KMS-11 (cell line): Measurements from ENCODE around the gene ATF1.
A peak's percentile ranks its signal among the peaks of the same experiment; 100 is the strongest.
"Not testable (repeated sequence)": the region's sequence is repeated elsewhere in the genome, so short reads cannot be mapped to it uniquely, and the experiment has no call there.

Source experiments
- H2AFZ ChIP-seq: fragments of 200-600 bp; sonication (generic); 2 replicates; pipeline ENCODE4 v1.6.1; 2016; ENCODE audit warnings: antibody characterized with exemption, mixed run types, low read depth
- H3K27ac ChIP-seq: fragments of 200-600 bp; sonication (generic); 2 replicates; pipeline ENCODE4 v1.6.1; 2016; ENCODE audit warnings: mild to moderate bottlenecking, mixed run types
- H3K27me3 ChIP-seq: fragments of 200-600 bp; sonication (generic); 2 replicates; pipeline ENCODE4 v1.6.1; 2017; ENCODE audit warnings: mild to moderate bottlenecking, low read depth, mixed run types, moderate library complexity; ENCODE audit not compliant: insufficient read depth
- H3K36me3 ChIP-seq: fragments of 200-600 bp; sonication (generic); 2 replicates; pipeline ENCODE4 v1.6.1; 2017; ENCODE audit warnings: mild to moderate bottlenecking, mixed run types; ENCODE audit not compliant: insufficient read depth
- H3K4me1 ChIP-seq: fragments of 200-600 bp; sonication (generic); 2 replicates; pipeline ENCODE4 v1.6.1; 2016; ENCODE audit warnings: mild to moderate bottlenecking, low read depth, mixed run types; ENCODE audit not compliant: poor library complexity, severe bottlenecking
- H3K4me2 ChIP-seq: fragments of 200-600 bp; sonication (generic); 2 replicates; pipeline ENCODE4 v1.7.0; 2016; ENCODE audit warnings: mild to moderate bottlenecking, mixed run types
- H3K4me3 ChIP-seq: fragments of 200-600 bp; sonication (generic); IDR thresholded peaks from 2 replicates; pipeline ENCODE4 v1.6.1; 2017; ENCODE audit warnings: low read depth, low read length, mixed read lengths; ENCODE audit not compliant: insufficient read depth
- H3K79me2 ChIP-seq: fragments of 200-600 bp; sonication (generic); 2 replicates; pipeline ENCODE4 v1.6.1; 2016; ENCODE audit warnings: low read depth, mixed run types; ENCODE audit not compliant: insufficient read depth
- H3K9ac ChIP-seq: fragments of 200-600 bp; sonication (generic); 2 replicates; pipeline ENCODE4 v1.6.1; 2016; ENCODE audit warnings: mild to moderate bottlenecking, mixed run types
- H4K20me1 ChIP-seq: fragments of 200-600 bp; sonication (generic); 2 replicates; pipeline ENCODE4 v1.6.1; 2016; ENCODE audit warnings: mild to moderate bottlenecking, mixed run types; ENCODE audit not compliant: insufficient read depth
- CTCF ChIP-seq: fragments of 200-600 bp; sonication (generic); conservative IDR thresholded peaks from 2 replicates; pipeline ENCODE4 v1.6.1; 2017; ENCODE audit warnings: low read depth, mild to moderate bottlenecking, antibody characterized with exemption, low read length, moderate library complexity, mixed read lengths

ATF1 gene

GRCh38 chr12:50822082-50822481 is 58.2 kb downstream of the ATF1 start:
- Histone ChIP-seq H2AFZ (no peak overlapping the region), H3K36me3 (no peaks in the 10 kb centered on the region), H4K20me1 (no peaks in the 10 kb centered on the region), H3K4me1 (peaks cover 13% of the 10 kb centered on the region), H3K79me2 (no peaks in the 10 kb centered on the region), H3K9ac (no peak overlapping the region), H3K27ac (no peak overlapping the region), H3K27me3 (no peaks in the 10 kb centered on the region), H3K4me3 (no peak overlapping the region), H3K4me2 (no peak overlapping the region)
- TF ChIP-seq CTCF, result no peak

- H3K4me3 ChIP-seq, H3K27me3 ChIP-seq, H3K79me2 ChIP-seq, H3K36me3 ChIP-seq, H3K27ac ChIP-seq, H3K9ac ChIP-seq, H4K20me1 ChIP-seq, H2AFZ ChIP-seq, H3K4me2 ChIP-seq: not testable (repeated sequence)
- peaks cover 13% of the 10 kb centered on the region for H3K4me1 ChIP-seq
These were observed 59.8 kb downstream of the ATF1 start for GRCh38 chr12:50823724-50824123.

DNA sequence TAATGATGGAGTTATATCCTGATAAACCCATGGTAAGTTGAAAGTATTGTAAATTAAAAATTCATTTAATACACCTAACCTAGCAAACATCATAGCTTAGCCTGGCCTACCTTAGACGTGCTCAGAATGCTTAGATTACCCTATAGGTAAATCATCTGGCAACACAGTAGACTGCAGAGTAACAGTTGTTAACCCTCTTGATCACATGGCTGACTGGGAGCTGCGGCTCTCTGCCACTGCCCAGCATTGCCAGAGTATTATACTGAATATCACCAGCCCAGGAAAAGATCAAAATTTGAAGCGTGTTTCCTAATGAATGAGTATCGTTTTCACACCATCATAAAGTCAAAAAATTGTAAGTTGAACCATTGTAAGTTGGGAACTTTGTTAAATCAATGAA is 61.0 kb downstream of the ATF1 start:
- Histone ChIP-seq H2AFZ (no peak overlapping the region), H3K36me3 (no peaks in the 10 kb centered on the region), H3K27me3 (no peaks in the 10 kb centered on the region), H3K9ac (no peak overlapping the region), H3K27ac (no peak overlapping the region), H4K20me1 (no peaks in the 10 kb centered on the region), H3K79me2 (no peaks in the 10 kb centered on the region), H3K4me3 (no peak overlapping the region), H3K4me2 (0 out of 2 replicates have a peak overlapping the region, but pooled peaks have one; percentile 11), H3K4me1 (peaks cover 13% of the 10 kb centered on the region)
- TF ChIP-seq CTCF, result no peak

- H3K27ac ChIP-seq, result no peak overlapping the region
These were observed 61.5 kb downstream of the ATF1 start for GRCh38 chr12:50825372-50825838.

More at GRCh38 chr12:50825372-50825838, 61.5 kb downstream of the ATF1 start:
- Histone ChIP-seq H3K36me3 (no peaks in the 10 kb centered on the region), H3K4me1 (peaks cover 13% of the 10 kb centered on the region), H3K27me3 (no peaks in the 10 kb centered on the region), H2AFZ (no peak overlapping the region), H3K4me3 (no peak overlapping the region), H4K20me1 (no peaks in the 10 kb centered on the region), H3K4me2 (0 out of 2 replicates have a peak overlapping the region, but pooled peaks have one; percentile 11), H3K79me2 (no peaks in the 10 kb centered on the region), H3K9ac (no peak overlapping the region)
- peak; percentile 86 for TF ChIP-seq CTCF
